CD4-positive, alpha-beta T cell treated with Interleukin-12 subunit alpha and Interleukin-12 subunit beta, for 1 hour (primary cell): Measurements from ENCODE around the gene WIPF3.

Experiments used
- DNase-seq: peaks from one replicate; pipeline ENCODE4 v3.0.0-alpha.2; 2020

Gene WIPF3

GRCh38 chr7:29810297-29810696 is 4.0 kb downstream of the WIPF3 start:
- DNase-seq = no peak

DNA sequence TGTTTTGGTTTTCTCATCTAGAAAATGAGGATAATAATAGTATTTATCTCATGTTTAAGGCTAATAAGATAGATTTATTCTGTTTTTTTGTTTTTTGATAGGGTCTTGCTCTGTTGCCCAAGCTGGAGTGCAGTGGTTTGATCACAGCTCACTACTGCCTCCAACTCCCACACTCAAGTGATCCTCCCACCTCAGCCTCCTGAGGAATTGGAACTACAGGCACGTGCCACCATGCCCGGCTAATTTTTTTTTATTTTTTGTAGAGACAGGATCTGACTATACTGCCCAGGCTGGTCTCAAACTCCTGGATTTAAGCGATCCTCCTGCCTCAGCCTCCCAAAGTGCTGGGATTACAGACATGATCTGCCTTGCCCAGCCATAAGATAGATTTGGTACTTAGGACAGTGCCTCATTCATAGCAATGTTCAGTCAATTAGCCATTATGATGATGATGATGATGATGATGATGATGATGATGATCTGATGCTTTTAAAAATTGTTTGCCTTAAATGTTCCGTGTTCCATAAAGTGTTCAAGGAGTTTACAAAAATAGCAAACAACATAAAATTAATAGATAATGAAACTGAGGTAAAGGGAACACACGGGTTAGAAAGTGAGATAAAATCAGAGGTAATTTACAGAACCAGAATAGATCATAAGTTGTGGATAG is 4.6 kb downstream of the WIPF3 start:
- DNase-seq = no peak

- no peak for DNase-seq
Measured at GRCh38 chr7:29811586-29811985, 5.3 kb downstream of the WIPF3 start.

DNA sequence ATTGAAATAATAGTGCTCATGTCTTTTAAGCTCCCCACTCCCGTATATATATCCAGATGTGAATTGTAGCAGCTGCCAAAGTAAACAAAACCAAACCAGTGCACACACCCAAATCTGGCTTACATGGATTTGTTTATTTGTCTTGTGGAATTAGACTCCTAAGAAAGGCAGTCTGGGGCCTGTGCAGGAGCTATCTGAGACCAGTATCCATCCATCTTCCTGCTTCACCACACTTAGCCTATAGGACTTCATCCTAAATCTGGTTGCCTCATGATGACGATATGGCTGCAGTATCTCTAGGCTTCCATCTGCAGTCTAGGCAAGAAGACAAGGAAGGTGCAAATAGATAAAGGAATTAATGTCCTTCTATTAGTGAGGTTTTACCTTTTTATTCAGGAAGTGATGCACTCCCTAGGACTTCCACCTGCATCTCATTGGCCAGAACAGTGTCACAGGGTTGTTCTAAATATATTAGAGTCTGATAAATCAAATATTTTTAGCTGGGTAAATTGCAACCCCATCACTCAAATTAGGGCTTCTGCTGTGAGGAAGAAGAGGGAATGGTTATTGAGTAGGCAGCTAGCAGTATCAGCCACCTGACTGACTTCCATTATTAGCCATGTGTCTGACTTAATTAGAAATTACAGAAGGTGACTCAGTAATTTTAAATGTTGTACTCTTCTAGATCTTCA is 6.0 kb downstream of the WIPF3 start:
- no peak for DNase-seq

DNA sequence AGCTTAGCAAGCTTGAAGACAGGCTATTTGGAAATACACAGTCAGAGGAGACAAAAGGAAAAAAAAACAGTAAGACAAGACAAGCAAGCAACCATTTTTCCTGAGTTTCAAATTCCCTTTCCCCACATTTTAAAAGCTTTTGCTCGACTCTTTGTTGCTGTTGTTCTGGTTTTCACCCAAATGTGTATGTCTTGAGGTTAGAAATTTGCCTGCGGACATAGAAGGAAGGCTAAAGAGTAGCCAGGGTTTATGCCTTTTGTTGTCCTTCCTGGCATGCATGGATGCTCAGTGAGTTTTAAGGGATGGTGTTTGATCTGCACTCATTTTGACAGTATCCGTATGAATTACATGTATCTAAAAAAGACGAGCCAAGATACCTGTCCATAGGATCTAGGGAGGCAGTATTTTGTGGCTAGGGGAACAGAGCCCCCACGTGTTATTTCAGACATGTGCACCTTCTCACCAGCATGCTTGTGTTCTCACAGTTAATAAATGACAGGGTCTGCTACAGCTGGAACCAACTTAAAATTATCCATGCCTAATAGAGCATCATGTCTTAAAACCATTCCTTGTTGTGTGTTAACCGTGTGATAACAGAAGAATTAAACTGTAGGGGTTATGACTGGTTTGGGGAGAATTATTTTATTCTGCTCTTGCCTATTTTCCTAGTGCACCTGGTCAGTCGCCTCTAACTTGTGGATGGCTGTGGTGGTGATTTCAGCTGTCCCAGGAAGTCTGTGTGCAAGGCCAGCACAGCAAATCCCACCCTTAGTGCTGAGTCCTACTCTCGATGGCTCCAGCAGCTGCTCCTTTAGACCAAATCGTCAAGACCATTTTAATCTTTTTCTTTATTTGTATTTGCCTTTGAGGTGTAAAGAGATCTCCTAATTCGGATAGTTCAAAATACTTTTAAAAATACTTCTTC is 9.1 kb downstream of the WIPF3 start:
- no peak for DNase-seq

DNA sequence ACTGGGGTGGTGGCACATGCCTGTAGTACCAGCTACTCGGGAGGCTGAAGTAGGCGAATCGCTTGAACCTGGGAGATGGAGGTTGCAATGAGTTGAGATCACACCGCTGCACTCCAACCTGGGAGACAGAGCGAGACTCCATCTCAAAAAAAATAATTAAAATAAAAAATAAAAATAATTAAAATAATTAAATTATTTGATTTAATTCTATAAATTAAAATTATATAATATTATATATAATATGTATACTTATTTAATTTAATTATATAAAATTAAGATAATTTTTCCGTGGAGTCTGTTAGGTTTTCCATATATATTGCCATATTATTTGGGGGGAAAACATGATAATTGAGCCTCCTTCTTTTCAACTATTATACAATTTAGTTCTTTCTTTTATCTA is 12.0 kb downstream of the WIPF3 start:
- DNase-seq = no peak

GRCh38 chr7:29825775-29826529 is 19.6 kb downstream of the WIPF3 start:
- DNase-seq = no peak

DNA sequence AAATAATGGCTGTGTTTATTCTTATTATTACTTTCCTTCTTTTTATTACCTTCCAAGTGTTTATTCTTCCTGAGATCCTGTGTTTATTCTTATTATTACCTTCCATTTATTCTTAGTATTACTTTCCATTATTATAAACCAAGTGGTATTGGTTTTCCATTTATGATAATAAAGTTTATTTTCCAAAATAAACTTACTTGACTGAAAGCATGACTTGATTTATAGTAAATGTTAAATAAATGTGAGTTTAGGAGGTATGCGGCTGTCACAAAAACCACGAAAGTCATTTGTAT is 20.2 kb downstream of the WIPF3 start:
- DNase-seq = no peak

- DNase-seq = no peak
Measured at GRCh38 chr7:29826904-29827303, 20.6 kb downstream of the WIPF3 start.

- DNase-seq = no peak
Measured at GRCh38 chr7:29831705-29832104, 25.4 kb downstream of the WIPF3 start.

DNA sequence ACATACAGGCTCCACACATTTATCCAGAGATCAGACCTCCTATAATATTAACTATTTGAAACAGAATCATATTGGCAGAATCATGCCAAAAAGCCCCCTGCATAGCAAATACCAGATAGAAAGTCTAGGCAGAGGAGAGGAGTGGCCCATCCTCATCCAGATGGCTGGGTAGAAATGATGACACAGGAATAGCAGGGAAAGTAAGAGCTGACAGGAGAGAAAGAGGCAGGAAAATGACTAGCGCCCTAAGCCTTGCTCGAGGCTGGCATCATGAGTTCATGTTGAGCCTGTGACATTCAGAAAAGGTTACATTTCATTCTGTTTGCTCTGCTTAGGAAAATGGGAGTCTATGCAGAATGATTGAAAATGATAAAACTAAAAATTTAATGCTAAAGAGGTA is 27.6 kb downstream of the WIPF3 start:
- DNase-seq = no peak

GRCh38 chr7:29835718-29836117 is 29.4 kb downstream of the WIPF3 start:
- no peak for DNase-seq

GRCh38 chr7:29839302-29839701 is 33.0 kb downstream of the WIPF3 start:
- no peak for DNase-seq

DNA sequence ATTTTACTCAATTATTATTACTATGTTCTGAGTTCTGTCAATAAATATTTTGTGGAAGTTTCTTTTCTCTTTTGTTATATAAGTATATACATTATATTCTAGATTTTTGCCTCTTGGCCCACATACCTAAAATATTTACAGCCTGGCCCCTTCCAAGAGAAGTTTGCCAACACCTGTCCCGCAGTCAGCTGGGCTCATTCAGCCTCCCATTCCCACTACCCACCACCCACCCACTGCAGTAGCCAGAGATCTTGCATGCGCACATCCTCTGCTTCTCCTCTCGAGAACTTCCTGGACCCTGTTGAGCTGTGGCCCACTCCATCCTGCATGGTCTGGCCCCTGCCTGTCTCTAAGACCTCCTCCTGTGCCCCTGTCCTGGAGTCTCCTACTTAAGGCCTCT is 33.6 kb downstream of the WIPF3 start:
- DNase-seq = no peak

DNA sequence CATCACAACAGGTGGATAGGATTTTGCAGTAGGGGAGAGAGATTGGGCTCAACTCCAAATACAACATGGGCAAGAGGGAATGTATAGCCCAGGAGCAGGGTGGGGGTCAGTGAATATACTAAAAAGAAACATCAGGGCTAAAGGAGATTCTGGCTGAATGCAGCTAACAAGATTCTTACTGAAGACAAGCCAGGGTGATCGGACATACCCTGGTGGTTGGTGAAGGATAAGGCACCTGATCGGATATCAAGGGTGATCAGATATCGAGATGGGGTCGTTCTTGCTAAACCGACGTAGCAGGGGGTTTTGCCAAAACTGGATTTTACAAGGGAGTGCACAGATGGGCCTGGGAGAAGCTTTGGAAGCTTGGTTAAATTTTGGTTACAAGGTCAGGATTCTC is 34.4 kb downstream of the WIPF3 start:
- DNase-seq = no peak

DNA sequence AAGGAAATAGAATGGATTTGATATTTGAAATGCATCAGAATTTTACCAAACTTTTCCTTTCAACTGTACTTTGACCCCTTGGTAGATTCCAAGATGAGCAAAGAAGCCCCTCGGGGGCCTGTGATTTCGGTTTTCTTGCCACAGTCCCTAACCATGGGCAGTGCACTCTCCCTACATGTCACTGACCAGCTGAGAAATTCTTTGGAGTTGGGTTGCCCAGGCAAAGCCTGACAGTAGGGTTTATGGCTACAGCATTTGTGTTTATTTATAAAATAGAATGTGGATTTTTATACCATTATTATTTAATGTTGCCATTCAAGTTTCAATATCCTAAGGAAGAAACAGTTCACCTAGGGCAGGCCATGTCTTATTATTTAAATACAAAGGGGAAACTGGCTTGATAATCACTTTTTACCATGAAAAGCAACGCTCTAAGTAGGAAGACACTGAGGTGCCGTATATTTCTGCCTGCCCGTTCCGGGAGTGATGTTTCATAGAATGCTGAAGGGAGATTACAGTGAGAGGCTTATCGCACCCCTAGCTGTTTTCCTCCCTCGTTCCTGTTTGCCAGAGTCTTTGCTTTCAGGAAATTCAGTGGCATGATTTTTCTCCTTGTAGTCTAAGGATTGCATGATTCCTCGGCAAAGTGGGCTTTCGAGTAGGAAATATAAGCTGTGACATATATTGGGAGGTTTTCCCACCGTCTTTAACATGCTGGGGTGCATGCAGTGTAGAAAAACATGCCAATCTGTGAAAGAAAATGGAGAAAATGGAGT is 35.8 kb downstream of the WIPF3 start:
- DNase-seq = no peak

DNA sequence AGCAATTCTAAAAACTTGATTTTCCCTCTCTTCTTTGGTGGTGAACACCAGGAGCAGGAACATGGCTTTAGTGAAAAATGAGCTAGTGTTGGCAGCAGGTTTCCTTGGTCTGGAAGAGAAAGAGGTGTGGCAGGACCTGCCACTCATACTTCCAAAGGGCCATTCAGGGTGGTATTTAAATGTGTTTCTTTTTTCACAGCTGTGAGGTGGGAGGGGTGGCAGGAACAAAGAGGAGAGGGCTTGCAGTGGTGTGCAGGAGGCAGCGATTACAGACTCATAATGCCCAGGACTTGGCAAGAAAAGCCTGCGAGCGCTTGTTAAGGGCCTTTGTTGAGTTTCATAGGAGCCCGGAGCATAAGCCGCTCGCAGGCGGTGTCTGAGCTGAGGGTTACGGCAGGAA is 36.8 kb downstream of the WIPF3 start:
- DNase-seq = no peak

GRCh38 chr7:29843726-29844125 is 37.4 kb downstream of the WIPF3 start:
- DNase-seq = no peak

- DNase-seq = no peak
Measured at GRCh38 chr7:29844559-29844958, 38.3 kb downstream of the WIPF3 start.

GRCh38 chr7:29847496-29847895 is 41.2 kb downstream of the WIPF3 start:
- DNase-seq = no peak

DNA sequence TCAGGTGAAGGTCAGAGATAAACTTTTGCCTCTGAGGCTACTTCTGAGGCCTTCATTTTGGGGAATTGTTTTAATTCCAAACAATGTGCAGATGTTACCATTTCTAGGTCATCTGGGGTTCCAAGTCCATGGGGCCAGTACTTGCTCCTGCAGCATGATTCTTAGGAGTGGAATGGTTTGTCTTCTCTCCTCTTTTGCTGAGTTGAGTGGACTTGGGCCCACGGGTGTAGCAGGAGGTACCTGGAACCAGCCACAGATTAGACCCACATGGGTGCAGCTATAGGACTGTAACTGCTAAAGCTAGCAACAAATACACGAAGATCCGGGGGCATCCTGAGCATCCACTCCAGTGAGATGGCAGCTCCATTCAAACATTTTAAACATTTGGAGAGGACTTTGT is 41.6 kb downstream of the WIPF3 start:
- DNase-seq = no peak

DNA sequence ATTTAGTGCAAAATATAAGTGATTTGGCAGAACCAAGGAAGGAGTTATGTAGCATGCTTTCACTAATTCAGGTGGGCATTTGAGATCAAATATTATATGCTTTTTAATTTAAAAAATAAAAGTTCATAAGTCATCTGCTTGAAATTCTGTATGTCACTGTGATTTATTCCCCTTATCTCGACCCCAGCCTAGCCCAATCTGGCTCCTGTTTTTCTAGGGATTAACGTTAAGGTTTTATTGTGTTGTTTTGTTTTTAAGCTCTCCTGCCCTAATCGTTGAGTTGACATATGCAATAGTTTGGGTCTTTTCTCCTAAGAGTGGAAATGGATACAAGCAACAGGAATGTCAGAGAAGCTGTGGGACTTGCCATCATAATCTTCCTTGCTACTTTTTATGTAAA is 42.6 kb downstream of the WIPF3 start:
- no peak for DNase-seq

DNA sequence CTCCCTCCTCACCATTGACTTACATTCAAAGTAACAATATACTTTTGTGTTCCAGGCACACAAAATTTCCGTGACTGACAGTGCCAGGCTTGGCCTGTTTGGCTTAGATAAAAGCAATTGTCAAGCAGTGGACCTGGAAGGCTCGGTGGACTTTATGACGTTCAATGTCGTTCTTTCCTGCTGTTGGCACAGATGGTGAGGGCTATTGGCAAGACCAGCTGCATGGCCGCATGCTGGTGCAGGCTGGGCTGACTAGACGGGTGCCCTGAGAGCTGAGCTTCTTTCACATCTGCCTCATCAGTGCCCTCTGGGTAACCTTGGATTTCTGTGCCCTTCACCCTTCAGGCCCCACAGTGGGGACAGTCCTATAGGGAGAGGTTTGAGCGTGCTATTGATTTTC is 45.2 kb downstream of the WIPF3 start:
- no peak for DNase-seq
